Caco-2 (cell line): ENCODE results near the gene VTI1A. TPM values are rescaled to one million over a fixed set of nuclear protein-coding genes. Genes with fewer than 3 reads are reported as not detected.
"Not testable (repeated sequence)": the region's sequence is repeated elsewhere in the genome, so short reads cannot be mapped to it uniquely, and the experiment has no call there.

Experiments used
- BruUV-seq: library from RNA; stranded (reverse); fragments of 400-500 nt; replicated peaks from 2 replicates; lab custom pipeline; 2021; lab: Mats Ljungman, UMichigan
- CTCF ChIA-PET: fragments of 300-600 bp; sonication (Branson Sonifier 250); formaldehyde crosslinking; loops from one replicate; lab custom pipeline; 2022; ENCODE audit warnings: antibody characterized with exemption; lab: Charles Lee
- POLR2A ChIA-PET: fragments of 300-600 bp; sonication (Branson Sonifier 250); formaldehyde crosslinking; loops from one replicate; lab custom pipeline; 2022; ENCODE audit warnings: antibody characterized with exemption; lab: Charles Lee
- DNase-seq, 2 experiments: peaks; one replicate each; pipeline versions ENCODE4 v3.0.0 to v3.0.0-alpha.2; 2020 to 2022
- H3K27me3 ChIP-seq: replicated peaks from 2 replicates; pipeline ENCODE4 v1.6.0; 2011; ENCODE audit warnings: low read length; ENCODE audit not compliant: control insufficient read depth, insufficient read depth
- H3K36me3 ChIP-seq: 2 replicates; pipeline ENCODE4 v1.5.1; 2011; ENCODE audit warnings: low read length; ENCODE audit not compliant: control insufficient read depth, insufficient read depth
- H3K4me1 ChIP-seq: fragments of 250-450 bp; sonication (Bioruptor Pico); 2 replicates; pipeline ENCODE4 v1.5.1; 2020; ENCODE audit warnings: mild to moderate bottlenecking
- H3K4me3 ChIP-seq: 2 replicates; pipeline ENCODE4 v1.5.1; 2011; ENCODE audit warnings: low read depth, mild to moderate bottlenecking, control low read depth, low read length
- H3K9me3 ChIP-seq: fragments of 250-450 bp; sonication (Bioruptor Pico); 2 replicates; pipeline ENCODE4 v1.5.1; 2020; ENCODE audit warnings: mild to moderate bottlenecking, moderate library complexity
- H3K27ac Mint-ChIP-seq: one replicate; pipeline ENCODE4 v1.8.0; 2022; ENCODE audit warnings: mixed read lengths; ENCODE audit not compliant: unreplicated experiment
- H3K27me3 Mint-ChIP-seq: one replicate; pipeline ENCODE4 v1.8.0; 2022; ENCODE audit warnings: mixed read lengths; ENCODE audit not compliant: insufficient read depth, unreplicated experiment
- H3K36me3 Mint-ChIP-seq: one replicate; pipeline ENCODE4 v1.8.0; 2022; ENCODE audit warnings: mild to moderate bottlenecking, mixed read lengths; ENCODE audit not compliant: insufficient read depth, unreplicated experiment
- H3K4me1 Mint-ChIP-seq: one replicate; pipeline ENCODE4 v1.8.0; 2022; ENCODE audit warnings: low read depth, mixed read lengths; ENCODE audit not compliant: unreplicated experiment
- H3K4me3 Mint-ChIP-seq: one replicate; pipeline ENCODE4 v1.8.0; 2022; ENCODE audit warnings: mild to moderate bottlenecking, moderate library complexity, mixed read lengths; ENCODE audit not compliant: unreplicated experiment
- H3K9me3 Mint-ChIP-seq: one replicate; pipeline ENCODE4 v1.8.0; 2022; ENCODE audit warnings: mixed read lengths; ENCODE audit not compliant: unreplicated experiment
- CTCF ChIP-seq, 2 experiments: fragments of 200-600 bp in 1 of 2; IDR thresholded peaks; 1 replicate in 1 of 2; 2 replicates in 1 of 2; pipeline versions ENCODE4 v1.5.1 to v1.8.0; 2011 to 2022; ENCODE audit warnings: antibody characterized with exemption in 1 of 2, control low read depth in 1 of 2, inconsistent platforms in 1 of 2, low read depth in 1 of 2, low read length in 1 of 2, mild to moderate bottlenecking in 1 of 2, moderate library complexity in 1 of 2; ENCODE audit not compliant: insufficient read depth in 1 of 2, severe bottlenecking in 1 of 2, unreplicated experiment in 1 of 2
- intact Hi-C: fragments of 100-400 bp; cut with micrococcal nuclease; formaldehyde crosslinking; loops from one replicate; pipeline ENCODE4 v1.10.0; 2022; ENCODE audit not compliant: unreplicated experiment
- total RNA-seq: library from RNA; stranded (reverse); gene quantifications from 2 replicates; pipeline ENCODE4 v1.2.3, GENCODE V29; 2022

Gene VTI1A
- total RNA-seq, 1 experiment from 2014 or later: 45.6 TPM

- ChIA-PET CTCF (no interaction called here), POLR2A (no interaction called here)
- H3K36me3 Mint-ChIP-seq: peaks cover 7% of the 10 kb centered on the region
- Histone ChIP-seq H3K4me1 (no peaks in the 10 kb centered on the region), H3K9me3 (no peaks in the 10 kb centered on the region), H3K36me3 (no peaks in the 10 kb centered on the region; the same call in 1 of the 2 replicates), H3K4me3 (no peak overlapping the region), H3K27me3 (no peaks in the 10 kb centered on the region)
- no peak overlapping the region for H3K27ac Mint-ChIP-seq
- intact Hi-C loops: no loop called here
- no peaks in the 10 kb centered on the region for H3K27me3 Mint-ChIP-seq
- no peak for DNase-seq
- no peak for TF ChIP-seq CTCF (IDR thresholded peaks at IDR 0.05; ENCODE audit: insufficient read depth in 1 of 2, low read depth in 1 of 2, low read length in 1 of 2, severe bottlenecking in 1 of 2, unreplicated experiment in 1 of 2)
- H3K4me3 Mint-ChIP-seq: no peak overlapping the region
- H3K4me1 Mint-ChIP-seq: no peaks in the 10 kb centered on the region
- H3K9me3 Mint-ChIP-seq: no peaks in the 10 kb centered on the region
- BruUV-seq: no TSS peak
Measured at GRCh38 chr10:112539340-112539739, 92.3 kb downstream of the VTI1A start.

DNA sequence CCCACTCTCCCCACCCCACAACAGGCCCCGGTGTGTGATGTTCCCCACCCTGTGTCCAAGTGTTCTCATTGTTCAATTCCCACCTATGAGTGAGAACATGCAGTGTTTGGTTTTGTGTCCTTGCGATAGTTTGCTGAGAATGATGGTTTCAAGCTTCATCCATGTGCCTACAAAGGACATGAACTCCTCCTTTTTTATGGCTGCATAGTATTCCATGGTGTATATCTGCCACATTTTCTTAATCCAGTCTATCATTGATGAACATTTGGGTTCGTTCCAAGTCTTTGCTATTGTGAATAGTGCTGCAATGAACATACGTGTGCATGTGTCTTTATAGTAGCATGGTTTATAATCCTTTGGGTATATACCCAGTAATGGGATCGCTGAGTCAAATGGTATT, 95.8 kb downstream of the VTI1A start:
- POLR2A ChIA-PET, CTCF ChIA-PET, H3K36me3 Mint-ChIP-seq: not testable (repeated sequence)

GRCh38 chr10:112546474-112546873, 99.5 kb downstream of the VTI1A start:
- Mint-ChIP-seq H3K27ac (no peak overlapping the region), H3K4me3 (no peak overlapping the region), H3K9me3 (no peaks in the 10 kb centered on the region), H3K4me1 (peaks cover 7% of the 10 kb centered on the region), H3K27me3 (no peaks in the 10 kb centered on the region), H3K36me3 (no peaks in the 10 kb centered on the region)
- no peak overlapping the region for H3K4me3 ChIP-seq
- ChIA-PET CTCF (no interaction called here), POLR2A (no interaction called here)
- H3K4me1 ChIP-seq: no peaks in the 10 kb centered on the region
- DNase-seq: no peak
- H3K27me3 ChIP-seq: no peaks in the 10 kb centered on the region
- no peak for TF ChIP-seq CTCF (IDR thresholded peaks at IDR 0.05; ENCODE audit: insufficient read depth in 1 of 2, low read depth in 1 of 2, low read length in 1 of 2, severe bottlenecking in 1 of 2, unreplicated experiment in 1 of 2)
- H3K36me3 ChIP-seq: no peaks in the 10 kb centered on the region; the same call in 1 of the 2 replicates
- intact Hi-C loops: no loop called here
- no TSS peak for BruUV-seq
- no peaks in the 10 kb centered on the region for H3K9me3 ChIP-seq

More for the DNA sequence above, 95.8 kb downstream of the VTI1A start:
- H3K9me3 ChIP-seq, H3K27me3 ChIP-seq, H3K27ac Mint-ChIP-seq, H3K4me3 Mint-ChIP-seq, DNase-seq, H3K4me1 Mint-ChIP-seq, H3K36me3 ChIP-seq, H3K4me1 ChIP-seq, H3K4me3 ChIP-seq, intact Hi-C loops, H3K27me3 Mint-ChIP-seq, BruUV-seq, H3K9me3 Mint-ChIP-seq: not testable (repeated sequence)
